Activated CD4-positive, CD25-positive, alpha-beta regulatory T cell treated with anti-CD3 and anti-CD28 coated beads, Interleukin-2, amount 50 U/mL, for 24 hours (primary cell): ENCODE data around the gene MSX1.

Experiments
- ATAC-seq, 2 donors: fragments of 150-1000 bp; cut with Tn5 transposase; one replicate each; pipeline ENCODE4 v1.10.0; 2021; ENCODE audit warnings: mild to moderate bottlenecking in 1 of 2, moderate library complexity in 1 of 2

Gene MSX1

GRCh38 chr4:4871242-4871572 is 11.7 kb downstream of the MSX1 start:
- no peak for ATAC-seq

GRCh38 chr4:4871573-4872313 is 12.3 kb downstream of the MSX1 start:
- no peak for ATAC-seq

- no peak for ATAC-seq
Observed at GRCh38 chr4:4872314-4872903, 12.9 kb downstream of the MSX1 start.

GRCh38 chr4:4873203-4873602 is 13.7 kb downstream of the MSX1 start:
- no peak for ATAC-seq

- no peak for ATAC-seq
Observed at GRCh38 chr4:4874254-4874653, 14.8 kb downstream of the MSX1 start.

DNA sequence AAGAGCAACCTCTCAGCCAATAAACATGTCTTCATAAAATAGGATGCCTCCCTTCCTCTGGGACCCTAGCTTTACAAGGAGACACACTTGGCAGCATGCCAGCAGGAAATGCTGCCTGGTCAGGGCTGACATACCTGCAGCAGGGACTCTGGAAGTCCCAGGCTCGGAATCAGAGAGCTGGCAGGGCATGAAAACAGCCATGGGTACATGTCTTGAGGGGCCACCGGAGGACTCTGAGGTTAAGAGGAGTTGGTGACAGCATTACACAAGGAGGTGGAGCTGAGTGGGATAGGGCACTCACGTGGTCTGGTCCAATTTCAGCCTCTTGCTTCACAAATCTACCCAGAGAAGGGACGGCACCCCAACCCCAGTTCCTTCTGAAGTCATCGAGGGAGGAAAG is 15.7 kb downstream of the MSX1 start:
- no peak for ATAC-seq

- no peak for ATAC-seq
Observed at GRCh38 chr4:4875611-4876010, 16.1 kb downstream of the MSX1 start.

DNA sequence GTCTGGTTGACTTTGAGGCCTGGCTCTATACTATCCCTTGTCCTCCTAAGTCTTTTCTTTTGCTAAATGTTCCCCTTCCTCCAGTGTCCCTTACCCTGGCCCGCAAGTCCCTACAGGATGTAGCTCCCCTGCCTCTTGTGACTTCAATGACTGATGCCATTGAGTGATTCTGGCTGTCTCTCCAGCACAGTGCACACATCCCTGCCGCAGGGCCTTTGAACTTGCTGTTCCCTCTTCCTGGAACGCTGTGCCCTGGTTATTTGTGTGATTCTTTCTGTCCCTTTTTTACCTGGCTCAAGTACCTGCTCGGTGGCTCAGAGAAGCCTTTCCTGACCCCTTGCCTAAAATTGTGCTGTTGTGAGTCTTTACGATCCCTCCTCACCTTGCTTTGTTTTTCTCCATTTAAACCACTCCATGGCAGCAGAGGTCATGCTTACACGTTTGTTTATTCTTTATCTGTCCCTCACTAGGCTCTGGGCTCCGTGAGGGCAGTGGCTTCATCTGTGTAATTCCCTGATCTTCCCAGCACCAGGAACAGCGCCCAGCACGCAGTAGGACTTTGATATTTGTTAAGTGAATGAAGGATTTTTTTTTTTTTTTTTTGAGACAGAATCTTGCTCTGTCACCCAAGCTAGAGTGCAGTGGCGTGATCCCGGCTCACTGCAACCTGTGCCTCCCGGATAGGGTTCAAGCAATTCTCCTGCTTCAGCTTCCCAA is 17.6 kb downstream of the MSX1 start:
- no peak for ATAC-seq

DNA sequence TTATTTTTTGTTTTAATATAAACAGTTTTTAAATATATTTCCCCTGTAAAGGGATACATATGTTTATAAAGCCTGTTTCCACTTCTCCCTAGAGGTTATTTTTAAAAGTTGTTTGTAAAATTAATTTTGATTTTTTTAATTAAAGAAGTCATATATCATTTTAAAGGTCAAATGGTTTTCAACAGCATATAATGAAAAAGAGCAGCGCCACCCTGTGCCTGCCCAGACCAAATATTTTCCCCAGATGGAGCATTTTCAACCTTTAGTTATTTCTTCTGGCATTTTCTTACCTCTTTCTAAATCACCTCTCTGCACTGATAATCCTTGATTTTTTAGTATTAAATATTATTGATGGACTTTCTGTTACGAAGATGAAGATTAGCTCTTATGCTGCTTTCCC is 21.0 kb downstream of the MSX1 start:
- ATAC-seq: no peak

GRCh38 chr4:4881432-4881831 is 22.0 kb downstream of the MSX1 start:
- no peak for ATAC-seq

DNA sequence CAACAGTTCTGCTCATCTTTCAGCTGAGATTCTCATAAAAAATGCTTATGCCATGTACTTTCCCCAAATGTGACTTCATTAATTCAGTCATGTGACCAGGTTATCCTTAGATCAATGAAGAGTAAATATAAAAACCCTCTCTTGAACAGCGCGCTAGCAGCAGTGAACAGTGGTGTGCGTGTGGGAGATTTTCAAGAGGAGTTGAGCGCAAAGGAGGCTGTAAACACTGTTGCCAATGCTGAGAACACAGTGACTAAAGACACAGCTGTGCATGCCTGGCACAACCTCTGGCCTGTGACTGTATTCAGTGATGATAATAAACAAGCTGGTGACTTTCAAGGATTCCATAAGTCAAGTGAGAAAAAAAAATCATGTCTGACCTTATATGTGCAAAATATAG is 25.1 kb downstream of the MSX1 start:
- no peak for ATAC-seq

DNA sequence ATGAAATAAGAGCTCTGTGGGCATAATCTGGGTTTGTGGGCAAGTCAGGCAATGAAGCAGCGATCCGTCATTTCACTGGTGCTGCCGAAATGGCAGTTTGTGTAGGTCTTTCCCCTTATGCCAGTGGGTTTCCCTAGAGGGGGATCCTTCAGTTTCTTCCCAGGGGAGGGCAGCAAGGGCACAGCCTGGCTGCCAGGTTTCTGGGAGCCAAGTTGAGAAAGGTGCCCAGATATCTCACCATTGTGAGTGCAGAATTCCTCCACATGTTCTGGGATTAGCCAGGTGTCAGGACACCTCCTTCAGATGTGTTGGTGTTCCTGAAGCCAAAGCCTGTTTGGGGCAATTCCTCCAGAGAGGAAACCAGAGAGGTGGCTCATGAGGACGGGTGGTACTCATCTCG is 28.0 kb downstream of the MSX1 start:
- ATAC-seq: no peak

DNA sequence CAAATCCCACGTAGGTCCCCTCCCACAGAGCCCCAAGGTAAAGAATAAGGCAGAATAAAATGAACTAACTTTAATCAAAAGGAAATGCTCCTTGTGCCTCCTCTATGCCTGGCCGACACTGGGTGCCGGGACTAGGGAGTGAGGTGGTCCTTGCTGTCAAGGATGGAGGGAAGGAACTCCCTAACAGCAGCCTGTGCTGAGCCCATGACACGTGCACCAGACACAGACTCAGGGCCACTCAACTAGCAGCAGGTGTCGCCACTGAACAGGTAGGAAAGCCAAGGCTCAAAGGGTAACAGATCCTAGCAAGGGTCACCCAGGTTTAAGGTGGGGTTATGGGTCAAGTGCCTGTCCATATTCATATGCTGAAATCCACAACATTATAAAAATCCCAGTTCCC is 29.2 kb downstream of the MSX1 start:
- no peak for ATAC-seq

- ATAC-seq: no peak
Observed at GRCh38 chr4:4889781-4890180, 30.3 kb downstream of the MSX1 start.

DNA sequence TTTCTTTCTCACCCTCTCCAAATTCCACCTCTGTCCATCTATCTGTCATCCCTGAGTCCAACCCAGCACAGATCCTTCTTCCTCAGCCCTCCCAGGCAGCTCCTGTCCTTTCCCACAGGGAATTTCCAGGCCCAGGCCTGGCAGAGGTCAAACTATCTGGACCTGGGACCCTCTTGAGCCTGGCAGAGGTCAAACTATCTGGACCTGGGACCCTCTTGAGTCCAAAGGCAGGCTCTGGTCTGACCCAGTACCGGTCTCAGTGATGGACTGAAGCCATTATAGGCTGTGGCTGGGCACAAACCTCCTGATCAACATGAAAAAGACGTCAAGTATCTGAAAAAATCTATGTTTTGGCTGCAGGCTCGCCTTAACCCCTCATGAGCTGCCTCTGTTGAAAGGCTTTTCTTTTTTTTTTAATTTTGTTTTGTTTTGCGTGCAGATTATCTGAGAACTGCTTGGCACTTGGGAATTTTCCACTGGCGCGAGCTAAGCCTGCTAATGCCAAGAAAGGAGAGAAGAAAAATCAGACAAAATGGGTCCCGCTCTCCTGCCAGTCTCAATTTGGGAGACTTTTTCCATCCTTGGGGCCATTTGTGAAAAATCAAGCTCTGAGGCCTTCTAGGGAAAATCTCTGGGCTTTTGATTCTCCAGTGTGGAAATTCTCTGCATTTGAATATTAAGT is 31.2 kb downstream of the MSX1 start:
- no peak for ATAC-seq

DNA sequence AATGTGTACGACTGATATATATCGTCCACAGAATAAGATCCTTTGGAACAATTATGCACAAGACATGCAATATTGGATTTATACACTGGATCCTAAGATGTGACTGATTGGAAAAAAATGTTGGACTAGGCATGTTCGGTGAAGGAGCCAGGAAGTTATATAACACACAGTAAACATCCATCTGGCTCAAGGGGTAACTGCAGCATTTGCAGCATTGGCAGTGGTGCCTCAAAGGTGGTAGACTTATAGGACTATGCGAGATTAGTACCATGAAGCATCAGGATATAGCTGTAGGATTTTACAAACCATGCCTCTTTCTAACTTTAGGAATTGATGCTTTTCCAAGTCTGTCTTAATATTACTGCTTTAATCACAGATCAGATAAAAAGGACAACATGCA is 34.3 kb downstream of the MSX1 start:
- ATAC-seq: no peak

- ATAC-seq: no peak
Observed at GRCh38 chr4:4899202-4899925, 39.9 kb downstream of the MSX1 start.

DNA sequence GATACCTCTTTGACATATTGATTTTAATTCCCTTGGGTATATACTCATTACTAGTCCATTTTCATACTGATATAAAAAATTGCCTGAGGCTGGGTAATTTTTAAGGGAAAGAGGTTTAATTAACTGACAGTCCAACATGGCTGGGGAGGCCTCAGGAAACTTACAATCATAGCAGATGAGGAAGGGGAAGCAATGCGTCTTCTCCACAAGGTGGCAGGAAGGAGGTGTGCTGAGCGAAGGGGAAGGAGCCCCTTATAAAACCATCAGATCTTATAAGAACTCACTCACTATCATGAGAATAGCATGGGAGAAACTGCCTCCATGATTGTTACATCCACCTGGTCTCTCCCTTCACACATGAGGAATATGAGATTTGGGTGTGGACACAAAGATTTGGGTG is 42.4 kb downstream of the MSX1 start:
- no peak for ATAC-seq

GRCh38 chr4:4912155-4912554 is 52.7 kb downstream of the MSX1 start:
- ATAC-seq: no peak

DNA sequence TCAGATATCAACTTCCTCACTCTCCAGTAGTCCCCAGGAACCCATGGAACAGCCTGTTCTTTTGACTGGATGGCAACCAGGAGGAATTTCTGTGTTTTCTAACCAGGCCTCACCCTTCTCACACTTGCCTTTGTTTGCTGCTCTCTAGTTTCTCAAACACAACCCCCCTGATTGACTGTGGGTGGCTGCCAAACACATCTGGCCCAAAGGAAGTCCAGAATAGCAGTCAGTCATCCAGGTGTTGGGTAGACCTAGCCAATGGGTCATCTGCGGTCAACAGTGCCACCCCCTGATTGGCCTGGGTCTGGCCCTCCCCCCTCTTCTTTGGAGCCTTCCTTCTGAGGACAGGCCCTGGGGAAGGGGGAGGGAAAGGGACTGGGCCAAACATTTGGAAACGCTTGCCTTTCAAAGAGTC is 53.7 kb downstream of the MSX1 start:
- ATAC-seq: no peak
